ENCODE measurements around the gene UNC13A.

The UNC13A gene

DNA sequence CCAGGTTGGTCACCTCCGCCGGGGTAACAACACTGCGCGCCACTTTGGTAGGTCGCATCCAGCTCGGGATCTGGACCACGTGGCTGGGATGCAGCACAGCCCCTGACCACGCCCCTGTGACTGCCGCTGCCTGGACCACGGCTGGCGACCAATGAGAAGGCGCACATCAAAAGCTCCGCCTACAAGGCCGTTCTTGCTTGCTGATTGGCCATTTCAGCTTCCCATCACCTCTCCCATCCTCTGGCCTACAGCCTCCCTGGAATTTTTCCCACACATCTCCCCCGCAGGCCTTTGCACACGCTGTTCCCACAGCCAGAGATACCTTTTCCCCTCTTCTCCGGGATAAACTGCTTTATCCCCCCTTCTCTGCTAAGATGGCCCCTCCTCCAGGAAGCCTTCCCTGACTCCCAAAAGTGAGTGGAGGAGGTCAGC lies 18.6 kb upstream of the UNC13A start:
- no peak for DNase-seq (ENCODE audit: low read depth)

DNA sequence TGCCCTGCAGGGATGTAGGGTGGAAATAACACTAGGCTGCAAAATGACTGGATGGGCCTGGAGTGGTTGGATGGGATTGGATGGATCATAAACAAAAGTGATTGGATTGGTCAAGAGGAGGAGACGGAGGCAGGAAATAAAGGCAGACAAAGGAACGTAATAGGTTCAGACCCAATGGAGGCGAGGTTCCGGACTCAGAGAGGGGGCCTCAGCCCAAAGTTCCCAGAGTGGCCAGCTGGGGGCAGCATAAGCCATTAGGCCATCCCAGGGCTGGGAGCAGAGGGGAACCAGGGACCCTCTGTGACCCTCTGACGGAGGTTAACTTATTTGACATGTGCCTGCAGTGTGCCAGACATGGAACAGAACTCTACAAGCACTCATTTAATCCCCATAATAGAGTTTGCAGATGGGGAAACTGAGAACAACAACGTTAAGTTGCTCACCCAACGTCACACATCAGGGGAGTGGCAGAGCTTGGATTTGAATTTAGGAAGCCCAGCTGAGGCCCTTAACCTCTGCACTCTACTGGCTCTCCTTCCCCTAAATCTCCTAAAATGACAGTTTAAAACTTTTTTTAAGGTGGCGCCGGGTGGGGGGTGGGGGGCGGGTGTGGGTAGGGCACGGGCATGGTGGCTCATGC lies 15.8 kb upstream of the UNC13A start:
- DNase-seq (ENCODE audit: low read depth), result no peak

DNA sequence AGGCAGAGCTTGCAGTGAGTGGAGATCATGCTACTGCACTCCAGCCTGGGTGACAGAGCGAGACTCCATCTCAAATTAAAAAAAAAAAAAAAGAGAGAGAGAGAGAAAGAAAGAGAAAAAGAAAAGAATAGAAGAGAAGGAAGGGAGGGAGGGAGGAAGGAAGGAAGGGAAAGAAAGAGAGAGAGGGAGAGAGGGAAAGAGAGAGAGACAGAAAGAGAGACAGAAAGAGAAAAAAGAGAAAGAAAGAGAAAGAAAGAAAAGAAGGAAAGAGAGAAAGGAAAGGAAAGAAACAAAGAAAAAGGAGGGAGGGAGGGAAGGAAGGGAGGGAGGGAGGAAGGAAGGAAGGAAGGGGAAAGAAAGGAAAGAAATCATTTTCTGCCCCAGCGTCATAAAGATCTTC lies 7.0 kb upstream of the UNC13A start:
- no peak for DNase-seq (ENCODE audit: low read depth)

DNA sequence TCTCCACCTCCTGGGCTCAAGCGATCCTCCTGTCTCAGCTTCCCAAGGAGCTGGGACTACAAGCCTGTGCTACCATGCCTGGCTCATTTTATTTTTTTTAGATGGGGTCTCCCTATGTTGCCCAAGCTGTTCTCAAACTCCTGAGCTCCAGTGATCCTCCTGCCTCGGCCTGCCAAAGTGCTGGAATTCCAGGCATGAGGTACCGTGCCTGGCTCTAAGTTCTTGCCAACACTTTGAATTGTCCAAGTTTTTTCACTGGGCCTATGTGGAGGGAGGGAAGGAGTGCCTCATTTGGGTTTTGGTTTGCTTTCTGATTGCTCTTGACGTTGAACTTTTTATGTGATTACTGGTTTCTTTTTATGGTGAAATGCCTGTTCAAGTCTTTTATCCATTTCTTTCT lies 4.4 kb upstream of the UNC13A start:
- DNase-seq (ENCODE audit: low read depth), result no peak

DNA sequence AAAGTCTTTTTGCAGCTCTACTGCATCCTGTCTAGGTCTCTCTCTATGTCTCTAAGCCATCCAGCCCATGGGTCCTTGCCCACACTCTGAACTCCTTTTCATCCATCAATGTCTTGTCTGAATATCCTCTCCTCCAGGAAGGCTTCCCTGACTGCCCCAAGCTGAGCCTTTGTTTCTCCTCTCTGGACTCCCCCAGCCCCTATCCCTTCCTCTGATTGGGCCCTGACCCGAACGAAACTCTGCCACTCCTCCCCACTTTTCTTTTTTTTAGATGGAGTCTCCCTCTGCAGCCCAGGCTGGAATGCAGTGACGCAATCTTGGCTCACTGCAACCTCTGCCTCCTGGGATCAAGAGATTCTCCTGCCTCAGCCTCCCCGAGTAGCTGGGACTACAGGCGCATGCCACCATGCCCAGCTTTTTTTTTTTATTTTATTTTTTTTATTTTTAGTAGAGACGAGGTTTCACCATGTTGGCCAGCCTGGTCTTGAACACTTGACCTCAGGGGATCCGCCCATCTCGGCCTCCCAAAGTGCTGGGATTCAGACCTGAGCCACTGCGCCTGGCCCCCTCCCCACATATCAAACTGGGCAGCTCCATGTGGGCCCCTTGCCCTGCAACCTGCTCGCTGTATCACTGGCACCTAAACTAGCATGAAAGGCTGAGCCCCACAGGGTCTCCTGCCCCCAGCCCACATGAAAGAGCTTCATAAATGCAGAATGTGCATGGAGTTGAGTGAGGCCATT lies 870 bp upstream of the UNC13A start:
- no peak for DNase-seq (ENCODE audit: low read depth)

DNA sequence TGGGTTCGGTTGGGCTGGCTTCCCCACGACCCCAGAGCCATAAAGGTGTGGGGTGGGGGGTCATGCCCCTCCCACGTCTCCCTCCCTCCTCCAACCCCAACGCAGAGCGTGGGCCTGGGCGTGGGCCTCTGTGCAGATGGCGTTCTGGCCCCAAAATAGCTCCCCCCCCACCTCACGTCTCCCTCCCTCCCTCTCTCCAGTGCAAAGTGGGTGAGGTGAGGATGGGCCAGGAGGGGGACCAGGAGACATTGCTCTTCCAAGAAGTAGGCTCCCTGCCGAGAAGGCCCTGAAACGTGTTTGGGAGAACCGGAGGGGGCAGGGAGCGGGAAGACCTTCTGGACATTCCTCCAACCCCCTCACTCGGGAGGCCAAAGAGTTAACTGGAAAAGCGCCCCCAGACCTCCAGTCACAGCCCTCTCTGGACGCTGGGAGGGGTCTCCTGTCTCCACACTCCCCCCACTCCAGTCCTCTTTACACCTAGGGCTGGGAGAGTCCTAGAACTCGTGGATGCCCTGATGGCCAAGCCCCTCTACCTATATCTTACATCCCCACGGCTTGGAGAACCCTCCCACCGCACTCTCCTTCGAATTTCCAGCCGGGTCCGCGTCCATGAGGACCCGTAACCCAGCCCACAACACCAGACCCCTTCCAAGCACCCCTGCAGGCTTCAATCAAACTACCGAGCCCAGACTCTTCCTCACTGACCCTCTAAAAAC lies 855 bp downstream of the UNC13A start:
- DNase-seq (ENCODE audit: low read depth), result no peak

DNA sequence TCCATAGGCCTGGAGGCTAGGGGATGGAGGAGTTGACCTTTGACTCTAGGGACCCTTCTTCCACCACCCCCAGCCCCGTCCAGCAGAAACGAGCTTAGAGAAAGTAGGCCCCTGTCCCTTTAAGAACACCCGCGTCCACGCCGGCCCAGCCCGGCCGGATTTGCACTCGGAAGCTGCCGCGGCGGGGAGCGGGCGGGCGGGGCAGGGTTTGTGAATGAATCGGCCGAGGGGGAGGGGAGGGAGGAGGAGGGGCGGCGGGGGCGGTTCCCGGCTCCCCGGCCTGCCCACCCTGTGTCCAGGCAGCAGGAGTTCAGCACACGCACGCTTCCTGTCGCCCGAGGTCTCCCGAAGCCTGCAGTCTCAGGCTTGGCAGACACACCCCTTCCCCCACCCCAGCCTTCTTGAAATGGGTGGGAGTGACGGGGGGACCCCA lies 1.5 kb downstream of the UNC13A start:
- no peak for DNase-seq (ENCODE audit: low read depth)

DNA sequence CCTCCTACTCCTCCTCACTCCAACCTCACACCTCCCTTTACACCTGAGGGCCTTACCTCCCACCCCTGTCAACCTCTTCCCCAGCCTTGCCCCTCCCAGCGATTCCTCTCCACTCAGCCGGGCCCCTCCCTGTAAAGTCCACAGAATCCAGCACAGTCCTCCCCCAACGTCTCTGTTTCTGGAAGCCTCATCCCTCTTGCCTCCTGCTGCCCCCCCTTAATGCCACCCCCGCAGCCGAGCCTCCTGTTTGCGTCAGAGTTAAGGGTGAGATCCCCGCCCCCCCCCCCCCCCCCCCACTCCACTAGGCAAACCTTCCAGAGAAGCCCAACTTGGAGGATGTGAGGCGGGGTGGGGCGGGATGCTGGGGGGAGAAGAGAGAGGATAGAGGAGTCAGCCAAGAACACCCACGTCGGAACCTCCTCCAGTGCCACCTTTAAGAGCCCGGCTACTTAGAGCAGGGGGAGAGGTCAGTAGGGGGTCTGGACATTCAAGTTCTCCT lies 2.1 kb downstream of the UNC13A start:
- no peak for DNase-seq (ENCODE audit: low read depth)

DNA sequence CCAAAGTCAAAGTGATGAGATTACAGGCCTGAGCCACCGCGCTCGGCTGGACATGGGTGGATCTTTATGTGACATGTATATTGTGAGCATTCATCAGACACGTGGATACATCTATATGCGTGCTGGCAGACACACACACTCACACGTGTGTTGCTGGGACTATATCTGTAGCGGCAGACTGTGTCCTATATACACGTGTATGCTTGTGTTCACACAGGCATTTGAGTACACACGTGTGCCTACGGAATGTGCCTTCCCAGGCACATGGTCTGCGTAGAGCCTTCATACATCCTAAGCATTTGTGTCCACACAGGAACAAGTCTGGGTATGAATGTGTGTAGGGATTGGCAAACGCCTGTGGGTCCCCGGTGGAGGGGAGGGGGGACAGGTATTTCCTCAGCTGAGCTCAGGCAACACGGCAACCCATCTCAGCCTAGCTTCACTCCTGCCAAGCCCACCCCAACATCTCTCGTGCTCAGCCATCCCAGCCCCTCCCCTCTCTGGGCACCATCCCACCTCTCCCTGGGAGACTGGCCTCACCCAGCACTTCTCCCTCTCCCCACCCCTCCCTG lies 2.6 kb downstream of the UNC13A start:
- DNase-seq (ENCODE audit: low read depth), result no peak

DNA sequence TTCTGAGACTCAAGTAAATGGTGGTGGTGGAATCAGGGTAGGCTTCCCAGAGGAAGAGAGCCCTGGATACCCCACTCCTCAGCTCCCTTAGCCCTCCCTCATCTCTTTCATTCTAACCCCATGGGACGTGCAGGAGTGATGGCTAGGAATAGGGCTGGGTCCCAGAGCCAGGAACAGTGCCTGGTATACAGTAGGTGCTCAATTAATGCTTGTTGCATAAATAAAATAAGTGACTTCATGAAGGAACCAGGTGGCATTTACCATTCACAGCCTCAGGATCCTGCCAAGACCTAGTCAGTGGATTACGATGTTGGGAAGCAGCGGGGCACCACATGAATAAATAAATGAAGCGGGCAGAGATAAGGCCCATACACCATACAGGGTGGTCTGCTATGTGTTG lies 3.9 kb downstream of the UNC13A start:
- no peak for DNase-seq (ENCODE audit: low read depth)

DNA sequence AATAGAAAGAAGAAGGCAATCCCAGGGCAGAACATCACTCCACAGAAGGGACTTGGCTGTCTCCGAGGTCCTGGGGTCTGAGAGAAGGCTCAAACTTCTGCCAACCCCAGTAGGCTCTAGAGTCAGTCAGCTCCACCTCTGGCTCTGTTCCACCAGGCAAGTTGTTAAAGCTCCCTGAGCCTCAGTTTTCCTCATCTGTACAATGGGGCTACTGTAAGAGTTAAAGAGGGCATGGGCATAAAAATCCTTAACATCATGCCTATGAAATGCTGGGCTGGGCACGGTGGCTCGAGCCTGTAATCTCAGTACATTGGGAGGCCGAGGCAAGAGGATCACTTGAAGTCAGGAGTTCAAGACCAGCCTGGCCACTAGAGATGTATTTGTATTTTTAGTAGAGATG lies 5.1 kb downstream of the UNC13A start:
- DNase-seq (ENCODE audit: low read depth), result no peak

DNA sequence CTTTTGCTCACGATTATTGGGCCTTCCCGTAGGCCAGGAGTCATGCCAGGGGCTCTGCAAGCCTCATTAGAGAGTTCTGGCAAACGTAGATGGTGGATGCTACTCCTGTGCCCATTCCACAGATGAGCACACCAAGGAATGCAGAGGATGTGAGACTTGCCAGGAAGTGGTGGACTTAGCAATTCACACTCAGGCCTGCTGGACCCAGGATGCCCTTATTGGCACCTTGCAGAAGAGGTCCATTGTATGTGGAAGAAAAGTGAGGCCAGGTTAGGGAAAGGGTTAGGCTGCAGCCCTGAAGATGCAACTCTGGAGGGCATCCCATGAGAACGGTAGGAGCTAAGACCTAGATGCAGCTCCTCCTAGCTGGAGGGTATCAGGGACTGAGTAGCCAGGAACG lies 5.9 kb downstream of the UNC13A start:
- DNase-seq (ENCODE audit: low read depth), result no peak

DNA sequence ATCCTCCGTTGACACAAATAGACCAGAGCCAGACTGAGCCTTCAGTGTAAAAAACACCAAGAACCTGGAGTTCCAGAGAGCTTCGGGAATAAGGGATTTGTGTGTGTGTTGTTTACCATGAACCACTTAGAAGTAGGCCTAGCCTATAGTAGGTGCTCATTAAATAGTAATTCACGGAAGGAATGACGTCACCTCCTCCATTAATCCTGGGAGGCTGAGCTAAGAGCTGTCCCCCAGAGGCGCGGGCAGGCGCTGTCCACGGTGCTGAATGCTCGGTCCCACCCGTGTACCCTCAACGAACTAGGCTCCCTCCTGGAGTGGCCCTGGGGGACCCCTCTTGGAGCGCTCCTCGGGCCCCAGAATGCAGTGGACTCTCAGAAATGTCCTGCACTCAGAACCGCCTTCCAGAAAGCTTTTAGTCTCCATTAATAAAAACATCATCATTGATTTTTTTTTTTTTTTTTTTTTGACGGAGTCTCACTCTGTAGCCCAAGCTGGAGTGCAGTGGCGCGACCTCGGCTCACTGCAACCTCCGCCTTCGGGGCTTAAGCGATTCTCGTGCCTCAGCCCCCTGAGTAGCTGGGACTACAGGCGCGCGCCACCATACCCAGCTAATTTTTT lies 6.5 kb downstream of the UNC13A start:
- no peak for DNase-seq (ENCODE audit: low read depth)

DNA sequence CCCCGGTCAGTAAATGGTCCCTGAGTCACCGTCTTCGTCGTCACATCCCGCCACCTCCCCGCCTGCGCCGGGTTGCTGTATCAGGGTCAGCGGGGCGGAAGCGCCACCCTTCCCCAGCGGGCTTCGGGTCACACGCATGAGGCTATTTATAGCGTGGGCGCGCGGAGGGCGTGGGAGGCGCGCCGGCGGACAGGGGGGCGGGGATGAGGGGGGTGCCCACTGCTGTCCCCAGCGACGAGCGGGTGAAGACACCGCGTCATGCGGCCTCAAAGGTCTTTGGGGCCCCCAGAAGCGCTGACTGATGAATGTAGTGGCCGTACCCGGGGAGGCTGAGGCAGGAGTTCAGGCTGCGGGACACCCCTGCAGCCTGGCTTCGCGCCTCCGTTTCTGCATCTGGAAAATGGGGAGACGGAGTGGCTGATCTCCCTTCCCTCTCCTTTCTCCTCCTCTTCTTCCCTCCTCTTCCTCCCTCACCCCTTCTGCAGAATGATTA lies 7.9 kb downstream of the UNC13A start:
- DNase-seq (ENCODE audit: low read depth), result peak; percentile 49

DNA sequence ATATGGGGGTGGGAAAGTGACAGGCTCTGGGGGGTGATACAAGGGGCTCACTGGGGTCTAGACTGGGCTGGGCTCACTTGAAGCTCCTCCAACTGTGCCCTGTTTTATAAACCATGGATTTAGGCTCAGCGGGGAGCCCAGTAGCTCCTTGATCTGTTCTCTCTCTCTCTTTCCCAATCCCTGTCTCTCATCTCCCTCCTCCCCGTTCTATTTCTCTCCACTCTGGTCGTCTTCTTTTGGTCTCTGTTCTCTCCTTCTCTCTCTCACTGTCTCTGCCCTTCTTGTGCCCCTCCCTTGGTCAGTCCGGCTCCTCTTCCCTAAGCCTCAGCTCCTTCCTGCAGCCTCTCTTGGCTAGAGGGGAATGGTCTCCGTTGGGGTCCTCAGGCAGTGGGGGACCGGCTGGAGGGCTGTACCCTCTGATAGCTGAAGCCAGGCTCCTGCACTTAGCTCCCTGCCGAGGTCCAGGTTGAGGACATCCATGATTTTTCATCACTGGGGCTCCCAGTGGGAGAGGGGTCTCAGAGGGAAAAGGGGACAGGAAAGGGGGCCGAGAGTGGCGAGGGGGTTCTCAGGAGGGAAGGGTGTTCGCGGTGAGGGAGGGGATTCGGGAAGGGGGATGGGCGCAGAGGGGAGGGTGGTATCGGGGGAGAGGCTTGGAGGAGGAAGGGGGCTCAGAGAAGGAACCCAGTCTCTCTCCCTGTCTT lies 8.5 kb downstream of the UNC13A start:
- DNase-seq (ENCODE audit: low read depth), result no peak

DNA sequence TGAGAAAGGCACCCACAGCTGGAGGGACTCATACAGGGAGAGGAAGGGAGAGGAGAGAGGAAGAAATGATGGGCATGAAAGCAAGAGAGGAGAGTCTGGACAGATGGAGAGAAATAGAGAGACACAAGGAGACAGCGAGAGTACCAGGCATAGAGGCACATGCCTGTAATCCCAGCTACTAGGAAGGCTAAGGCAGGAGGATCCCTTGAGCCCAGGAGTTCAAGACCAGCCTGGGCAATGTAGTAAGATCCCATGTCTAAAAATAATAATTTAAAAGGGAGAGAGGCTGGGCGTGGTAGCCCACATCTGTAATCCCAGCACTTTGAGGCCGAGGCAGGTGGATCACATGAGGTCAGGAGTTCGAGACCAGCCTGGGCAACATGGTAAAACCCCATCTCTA lies 9.3 kb downstream of the UNC13A start:
- no peak for DNase-seq (ENCODE audit: low read depth)

DNA sequence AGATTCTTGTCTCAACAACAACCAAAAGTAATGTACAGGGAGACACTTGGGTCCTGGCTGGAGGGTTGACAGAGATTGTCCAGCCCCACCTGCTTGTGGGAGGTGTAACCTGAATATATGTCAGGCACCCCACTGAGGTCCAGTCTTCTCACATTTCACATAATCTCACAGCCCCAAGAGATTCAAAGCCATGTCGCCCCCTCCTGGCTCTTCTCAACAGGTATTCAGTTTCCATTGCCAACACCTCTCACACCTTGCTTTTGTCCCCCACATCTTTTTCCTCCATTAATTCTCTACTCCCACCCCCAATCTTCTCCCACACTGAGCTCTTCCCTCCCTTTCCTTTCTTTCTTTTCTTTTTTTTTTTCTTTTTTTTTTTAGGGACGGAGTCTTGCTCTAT lies 11.2 kb downstream of the UNC13A start:
- no peak for DNase-seq (ENCODE audit: low read depth)

DNA sequence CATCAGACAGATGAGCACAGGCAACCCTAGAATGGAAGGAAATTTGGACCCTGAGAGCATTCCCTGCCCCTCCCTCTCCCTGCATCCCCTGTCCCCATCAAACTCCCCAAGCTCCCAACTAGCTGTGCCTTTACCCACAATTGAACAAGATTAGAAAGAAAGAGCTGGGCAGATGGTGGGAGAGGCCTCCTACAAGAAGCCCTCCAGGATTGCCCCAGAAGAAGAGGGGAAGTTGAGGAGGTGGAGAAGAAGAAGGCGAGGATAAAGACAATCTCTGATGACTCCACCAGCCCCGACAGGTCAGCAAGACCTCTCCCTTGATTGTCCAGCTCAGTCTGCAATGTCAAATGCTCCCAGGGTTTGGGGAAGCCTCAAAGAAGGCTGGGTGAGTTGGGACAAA lies 11.9 kb downstream of the UNC13A start:
- no peak for DNase-seq (ENCODE audit: low read depth)

DNA sequence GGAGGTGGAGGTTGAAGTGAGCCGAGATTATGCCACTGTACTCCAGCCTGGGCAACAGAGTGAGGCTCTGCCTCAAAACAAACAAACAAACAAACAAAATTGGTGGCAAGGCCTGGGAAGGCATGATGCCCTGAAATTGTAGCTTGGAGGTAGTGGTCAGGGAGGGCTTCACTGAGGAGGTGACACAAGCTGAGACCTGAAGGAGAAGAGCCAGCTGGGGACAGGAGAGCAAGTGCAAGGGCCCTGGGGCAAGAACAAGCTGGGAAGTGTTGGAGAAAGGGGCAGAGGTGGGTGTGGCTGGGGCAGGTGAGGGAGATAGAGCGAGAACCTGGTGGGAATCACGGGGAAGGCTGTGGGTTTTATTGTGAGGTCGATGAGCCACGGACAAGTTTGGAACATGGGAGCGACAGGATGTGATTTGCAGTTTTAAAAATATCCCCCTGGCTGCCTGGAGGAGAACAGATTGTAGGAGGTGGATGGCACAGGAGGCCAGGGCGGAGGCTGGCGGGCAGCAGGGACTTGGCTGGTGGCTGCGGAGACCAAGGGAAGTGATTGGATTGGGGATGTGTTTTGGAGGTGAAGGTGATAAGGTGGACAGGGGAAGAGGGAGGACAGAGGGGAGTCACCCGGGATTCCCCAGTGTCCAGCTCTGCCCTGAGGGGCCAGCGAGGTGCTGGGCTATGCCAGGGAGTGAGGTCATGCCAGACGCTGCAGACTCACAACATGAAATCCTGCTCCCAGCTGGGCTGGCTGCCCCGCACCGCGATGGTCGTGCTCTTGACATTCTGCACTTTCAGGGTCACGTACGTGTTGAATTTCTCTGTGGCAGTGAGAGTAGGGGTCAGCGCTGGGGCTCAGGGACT lies 14.0 kb downstream of the UNC13A start:
- no peak for DNase-seq (ENCODE audit: low read depth)

DNA sequence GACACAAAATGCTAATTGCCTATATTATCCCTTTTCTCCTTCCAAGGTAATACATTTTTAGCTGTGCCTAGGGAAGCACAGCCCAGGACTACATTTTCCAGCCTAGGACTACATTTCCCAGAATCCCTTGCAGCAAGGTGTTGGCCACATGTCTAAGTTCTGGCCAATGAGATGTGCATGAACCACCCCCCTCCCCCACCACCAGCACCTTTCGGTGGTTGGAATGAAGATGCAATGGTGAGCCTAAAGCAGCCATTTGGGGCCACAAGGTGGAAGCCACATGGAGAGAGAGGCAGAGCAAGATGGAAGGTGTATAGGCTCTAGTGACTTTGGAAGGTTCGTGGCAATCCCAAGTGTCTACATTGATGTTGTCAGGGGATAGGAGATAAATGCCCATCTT lies 16.2 kb downstream of the UNC13A start:
- no peak for DNase-seq (ENCODE audit: low read depth)

DNA sequence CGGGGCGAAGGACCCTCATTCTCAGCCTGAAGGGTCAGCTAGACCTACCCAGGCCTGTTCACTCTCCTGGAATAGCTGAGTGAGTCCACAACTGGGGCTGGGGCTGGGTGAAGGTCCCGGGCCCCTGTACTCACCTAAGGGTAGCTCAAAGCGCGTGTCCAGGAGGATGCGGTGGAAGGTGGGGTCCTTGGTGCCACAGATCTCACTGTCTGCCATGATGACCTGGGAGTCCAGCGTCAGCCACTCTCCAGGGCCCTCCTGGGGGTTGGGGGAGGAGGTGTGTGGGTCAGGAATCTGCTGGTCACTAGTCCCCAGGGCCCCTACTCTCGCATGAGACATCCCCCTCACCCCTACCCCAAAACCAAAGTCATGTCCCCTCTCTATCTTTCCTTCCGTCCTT lies 18.7 kb downstream of the UNC13A start:
- no peak for DNase-seq (ENCODE audit: low read depth)
